Measurements from ENCODE around the gene CARD19. TPM values are rescaled to one million over a fixed set of nuclear protein-coding genes. Genes with fewer than 3 reads are reported as not detected.
A peak's percentile ranks its signal among the peaks of the same experiment; 100 is the strongest.
"Not testable (repeated sequence)": the region's sequence is repeated elsewhere in the genome, so short reads cannot be mapped to it uniquely, and the experiment has no call there.

The CARD19 gene
- polyA plus RNA-seq, 4 donors: 15.7 to 24.2 (median 18.5) TPM

DNA sequence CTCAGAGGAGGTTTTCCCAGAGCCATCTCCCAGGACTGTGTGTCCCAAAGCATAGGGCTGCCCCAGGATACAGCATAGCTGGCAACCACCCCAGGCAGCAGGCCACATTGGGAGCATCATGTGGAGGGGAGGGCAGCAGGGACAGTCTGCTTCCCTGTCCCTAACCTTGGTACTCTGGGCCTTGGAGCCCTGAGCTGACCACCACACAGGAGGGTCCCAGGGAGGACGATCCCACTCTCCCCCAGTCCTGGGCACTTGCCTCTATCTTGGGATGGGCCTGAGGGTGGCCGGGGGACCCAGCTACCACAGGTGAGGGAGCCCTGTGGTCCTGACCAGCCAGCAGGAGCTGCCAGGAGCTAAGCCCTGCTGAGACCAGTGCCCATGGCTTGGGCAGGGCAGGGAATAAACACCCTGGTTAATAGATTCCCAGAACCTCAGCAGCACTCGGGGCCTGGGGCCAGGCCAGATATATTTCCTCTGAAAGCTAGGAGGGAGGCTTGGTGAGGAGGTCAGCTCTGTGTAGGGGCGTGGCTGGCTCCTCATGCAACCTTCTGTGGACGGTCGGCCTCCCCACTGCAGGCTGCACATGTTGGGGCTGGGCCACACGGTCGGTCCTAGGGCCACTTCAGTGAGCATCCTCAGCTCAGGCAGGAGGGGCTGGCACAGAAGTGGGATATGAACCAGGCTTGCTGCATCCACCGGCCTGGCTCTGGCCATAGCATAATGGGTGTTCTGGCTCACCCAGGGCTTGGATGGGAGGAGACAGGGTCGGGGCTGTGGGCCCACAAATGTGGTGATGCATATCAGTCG lies 33.9 kb downstream of the CARD19 start:
- DNase-seq (ENCODE audit: low read depth in 4 of 4, low spot score in 3 of 4): no peak

DNA sequence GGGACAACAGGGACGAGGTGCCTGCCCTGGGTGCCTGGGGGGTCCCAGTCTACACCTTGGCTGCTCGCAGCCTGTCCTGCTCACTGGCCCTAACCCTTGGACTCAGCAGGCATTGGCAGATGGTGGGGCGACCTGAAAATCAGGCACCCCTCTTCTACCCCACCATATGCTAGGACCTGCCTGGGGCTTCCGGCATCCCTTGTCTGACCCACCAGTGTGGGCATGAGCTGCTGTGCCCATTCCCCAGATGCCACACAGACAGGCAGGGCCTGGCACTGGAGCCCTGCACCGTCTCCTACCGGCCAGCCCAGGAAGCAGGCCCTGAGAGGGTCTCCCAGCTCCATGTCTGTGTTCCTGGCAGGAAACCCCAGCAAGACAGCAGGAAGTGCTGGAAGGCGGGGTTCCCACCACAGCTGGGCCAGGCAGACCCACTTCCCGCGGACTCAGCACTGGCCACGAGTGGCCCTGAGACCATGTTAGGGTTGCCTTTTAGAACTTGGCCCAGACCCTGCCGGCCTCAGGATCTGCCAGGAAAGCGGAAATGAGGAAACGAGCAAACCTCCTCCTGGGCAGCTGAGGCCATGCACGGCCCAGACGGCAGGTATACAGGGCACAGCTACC lies 35.0 kb downstream of the CARD19 start:
- DNase-seq (ENCODE audit: low read depth in 4 of 4, low spot score in 3 of 4): no peak

DNA sequence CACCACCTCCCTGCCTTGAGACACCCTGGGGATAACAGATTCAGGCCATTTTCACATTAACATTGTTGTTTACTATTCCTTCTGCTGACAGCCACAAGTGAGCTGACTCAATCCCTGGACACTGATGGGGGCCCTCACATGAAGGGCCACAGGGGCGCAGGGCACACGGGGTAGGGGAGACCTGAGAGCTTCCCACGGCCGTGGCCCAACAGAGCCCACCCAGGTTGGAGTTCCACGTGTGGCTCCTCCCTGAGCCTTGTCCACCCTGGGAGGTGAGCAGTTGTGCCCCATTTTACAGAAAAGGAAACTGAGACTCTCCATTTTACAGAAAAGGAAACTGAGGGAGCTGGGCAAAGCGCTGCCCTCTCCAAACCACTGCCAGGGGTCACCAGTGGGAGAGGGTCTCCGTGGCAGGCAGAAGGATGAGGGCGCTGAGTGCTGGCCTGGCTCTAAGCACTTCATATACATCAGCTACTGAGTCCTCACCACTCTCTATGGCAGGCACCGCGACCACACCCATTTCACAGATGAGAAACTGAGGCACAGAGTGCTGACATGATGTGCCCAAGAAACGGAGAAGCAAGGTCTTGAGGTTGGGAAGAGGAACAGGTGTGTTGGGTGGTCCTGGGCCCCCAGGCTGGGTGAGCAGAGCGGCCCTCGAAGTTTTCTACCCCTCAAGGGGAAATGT lies 35.7 kb downstream of the CARD19 start:
- no peak for DNase-seq (ENCODE audit: low read depth in 4 of 4, low spot score in 3 of 4)

DNA sequence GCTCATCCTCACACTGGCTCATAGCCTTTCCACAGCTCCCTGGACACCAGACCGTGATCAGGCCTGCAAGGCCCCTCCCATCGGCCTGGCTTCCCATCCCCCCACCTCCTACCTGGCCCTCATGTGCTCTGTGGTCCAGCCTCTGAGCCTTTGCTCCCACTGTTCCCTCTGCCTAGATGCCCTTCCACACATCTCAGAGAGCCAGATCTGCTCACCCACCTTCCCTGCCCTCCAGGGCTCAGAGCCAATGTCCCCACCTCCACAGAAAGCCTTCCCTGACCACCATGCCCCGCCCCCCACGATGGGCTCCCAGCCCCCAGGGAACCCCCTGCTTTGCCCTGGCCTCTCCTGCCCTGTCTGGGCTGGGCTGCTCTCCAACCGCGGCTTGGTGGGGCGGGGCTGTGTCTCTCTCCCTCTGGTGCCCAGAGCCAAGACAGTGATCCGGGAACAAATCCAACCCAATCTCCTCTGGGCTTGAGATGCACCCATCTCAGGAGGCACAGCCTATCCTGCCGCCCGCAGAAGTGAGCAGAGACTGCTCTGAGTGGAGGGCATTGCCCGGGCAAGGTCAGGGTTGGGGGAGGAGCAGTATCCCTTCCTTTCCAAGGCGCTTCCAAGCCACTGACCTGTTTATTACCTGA lies 36.4 kb downstream of the CARD19 start:
- no peak for DNase-seq (ENCODE audit: low read depth in 4 of 4, low spot score in 3 of 4)

DNA sequence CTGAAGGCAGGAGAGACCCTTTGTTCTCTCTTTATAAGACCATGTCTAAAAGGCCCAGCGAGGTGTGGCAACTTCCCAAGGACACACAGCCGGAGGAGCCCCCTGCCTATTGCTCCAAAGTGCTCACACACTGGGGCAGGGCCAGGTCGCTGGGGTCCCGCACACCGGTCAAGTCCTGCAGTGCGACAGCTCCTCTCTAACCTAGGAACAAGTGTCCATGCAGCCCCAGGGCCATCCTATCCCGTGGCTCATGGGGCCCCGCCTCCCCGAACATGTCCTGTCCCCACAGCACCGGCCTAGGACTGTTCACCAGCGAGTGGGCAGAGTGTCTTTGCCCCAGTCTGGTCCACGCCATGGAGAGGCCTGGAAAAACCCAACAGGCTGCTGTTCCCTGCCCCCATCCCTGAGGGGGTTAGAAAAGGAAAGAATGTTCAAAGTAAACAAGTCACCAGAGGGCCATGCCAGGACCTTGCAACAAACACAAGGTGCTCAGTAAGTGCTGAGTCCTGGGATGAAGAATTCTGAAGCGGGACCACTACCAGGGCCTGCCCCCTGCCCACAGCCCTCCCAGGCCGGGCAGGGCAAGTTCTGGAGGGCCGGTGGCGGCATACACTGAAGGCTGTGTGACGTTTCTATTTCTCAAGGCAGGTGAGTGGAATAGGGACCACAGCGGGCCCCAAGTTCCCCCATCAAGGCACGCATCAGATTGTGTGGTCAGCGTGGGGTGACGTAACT lies 37.1 kb downstream of the CARD19 start:
- DNase-seq (ENCODE audit: low read depth in 4 of 4, low spot score in 3 of 4): no peak

- DNase-seq (ENCODE audit: low read depth in 4 of 4, low spot score in 3 of 4): no peak
Measured at GRCh38 chr9:93133681-93134014, 37.6 kb downstream of the CARD19 start.

DNA sequence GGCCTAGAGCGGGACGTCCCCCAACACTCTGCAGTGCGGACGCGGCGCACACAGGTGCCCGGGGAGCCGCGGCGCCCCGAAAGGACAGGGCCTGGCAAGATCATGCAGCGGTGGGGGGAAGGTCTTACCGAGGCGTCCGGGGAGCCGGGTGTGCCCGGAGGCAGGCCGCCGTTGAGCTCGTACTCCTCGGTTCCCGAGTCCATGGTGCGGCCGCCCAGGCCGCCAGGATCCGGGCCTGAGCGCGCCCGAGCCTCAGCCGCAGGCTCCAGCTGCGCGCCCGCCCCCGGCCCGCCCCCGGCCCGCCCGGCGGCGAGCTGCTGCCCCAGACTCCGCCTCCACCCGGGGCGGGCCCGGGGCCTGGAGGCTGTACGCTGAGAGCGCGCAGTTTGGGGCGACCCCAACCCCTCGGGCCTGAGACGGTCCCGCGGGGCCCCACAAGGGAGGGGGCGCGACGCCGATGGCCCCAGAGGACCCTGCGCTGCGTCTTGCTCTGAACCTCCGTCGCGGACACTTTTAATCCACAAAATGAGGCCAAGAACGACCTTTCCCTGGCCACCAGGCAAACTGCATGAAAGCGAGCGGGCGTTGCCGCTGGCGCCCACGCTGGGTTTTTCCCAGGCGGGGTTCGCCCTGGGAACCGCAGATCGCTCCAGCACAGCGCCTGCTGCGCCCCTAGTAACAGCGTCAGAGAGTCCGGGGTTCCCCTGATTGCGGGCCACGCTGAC lies 38.2 kb downstream of the CARD19 start, which contains the start of gene NINJ1:
NINJ1 (minus strand) TSS at position 237 of the 725 bp plus-strand sequence; CDS start at position 203, 34 bp downstream.
- peak in 3 of 4 donors; percentile 50 to 66 (median 63) for DNase-seq (ENCODE audit: low read depth in 4 of 4, low spot score in 3 of 4)

DNA sequence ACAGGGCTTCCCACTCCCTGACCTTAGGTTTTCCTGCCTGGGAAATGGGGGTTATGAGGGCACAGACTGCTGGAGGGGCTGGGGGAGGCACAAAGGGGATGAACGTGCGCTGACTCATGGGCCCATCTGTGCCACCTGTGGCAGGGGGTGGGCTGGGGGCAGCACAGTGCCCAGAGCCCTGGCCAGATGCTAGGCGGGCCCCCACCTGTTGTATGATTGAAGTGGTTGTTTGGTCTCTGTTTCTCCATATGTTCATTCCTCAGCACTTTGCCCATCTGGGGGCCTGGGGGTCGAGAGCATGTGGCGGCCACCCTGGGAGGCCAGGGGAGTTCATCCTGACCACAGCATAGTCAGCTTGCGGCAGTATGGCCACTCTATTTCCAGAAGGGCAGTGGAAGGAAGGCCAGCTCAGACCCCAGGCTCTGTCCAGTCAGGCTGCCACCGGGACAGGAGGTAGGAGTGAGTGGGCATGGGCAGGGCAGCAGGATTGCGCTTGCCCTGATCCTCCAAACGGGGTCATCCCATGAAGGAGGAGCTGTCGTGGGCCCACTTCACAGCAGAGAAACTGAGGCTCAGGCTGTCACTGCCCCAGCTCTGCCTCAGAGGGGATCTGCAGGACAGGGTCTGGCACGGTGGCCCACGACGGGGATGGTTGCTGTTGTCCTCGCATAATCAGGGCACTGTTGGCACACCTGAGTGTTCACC lies 38.9 kb downstream of the CARD19 start:
- no peak for DNase-seq (ENCODE audit: low read depth in 4 of 4, low spot score in 3 of 4)

GRCh38 chr9:93136011-93136440 lies 40.0 kb downstream of the CARD19 start:
- DNase-seq (ENCODE audit: low read depth in 4 of 4, low spot score in 3 of 4): no peak

DNA sequence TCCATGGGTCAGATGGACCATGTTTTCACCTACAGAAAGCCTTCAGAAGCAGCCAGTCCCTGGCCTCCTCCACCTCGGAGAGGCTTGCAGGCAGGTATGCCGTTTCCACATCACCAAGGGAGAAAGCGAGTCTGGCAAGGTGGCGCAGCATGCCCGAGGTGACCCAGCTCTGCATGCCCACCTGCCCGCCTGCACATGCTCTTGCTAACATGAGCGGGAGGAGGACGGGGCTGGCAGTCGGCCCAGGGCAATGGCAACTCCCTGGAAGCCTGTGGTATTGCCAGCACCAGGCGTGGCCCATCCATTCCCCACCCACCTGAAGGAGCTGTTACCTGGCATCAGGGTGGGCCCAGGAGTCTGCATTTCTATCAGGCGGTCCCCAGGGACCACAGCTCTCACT lies 41.3 kb downstream of the CARD19 start:
- DNase-seq (ENCODE audit: low read depth in 4 of 4, low spot score in 3 of 4): no peak

DNA sequence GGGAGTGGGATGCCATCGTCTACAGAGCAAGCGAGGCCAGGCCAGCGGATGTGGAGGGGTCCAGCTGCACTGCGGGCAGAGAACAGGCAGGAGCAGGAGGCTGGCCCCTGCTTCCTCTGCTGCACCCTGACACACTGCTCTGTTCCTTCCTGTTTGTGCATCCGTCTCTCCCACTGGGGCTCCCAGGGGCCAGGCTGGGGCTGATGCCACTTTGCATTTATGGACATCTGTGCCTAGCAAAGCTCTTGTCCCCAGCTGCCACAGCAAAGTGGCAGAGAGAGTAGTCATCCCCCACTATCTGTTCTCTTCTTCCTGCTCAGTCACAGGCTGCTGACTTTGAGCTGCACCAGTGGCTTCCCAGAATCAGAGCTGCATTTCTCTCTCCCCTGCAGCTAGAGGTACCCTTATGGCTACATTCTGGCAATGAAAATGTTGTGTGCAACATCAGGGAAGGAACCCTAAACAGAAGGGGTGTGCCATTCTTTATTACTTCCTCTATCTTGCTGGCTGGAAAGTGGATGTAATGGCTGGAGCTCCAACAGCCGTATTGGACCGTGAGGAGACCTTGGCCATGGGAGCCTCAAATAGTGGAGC lies 42.3 kb downstream of the CARD19 start:
- DNase-seq (ENCODE audit: low read depth in 4 of 4, low spot score in 3 of 4): no peak

- DNase-seq (ENCODE audit: low read depth in 4 of 4, low spot score in 3 of 4): no peak
Measured at GRCh38 chr9:93139365-93140182, 43.6 kb downstream of the CARD19 start.

- no peak for DNase-seq (ENCODE audit: low read depth in 4 of 4, low spot score in 3 of 4)
Measured at GRCh38 chr9:93141771-93142483, 45.9 kb downstream of the CARD19 start.

- DNase-seq (ENCODE audit: low read depth in 4 of 4, low spot score in 3 of 4): no peak
Measured at GRCh38 chr9:93143830-93144530, 48.0 kb downstream of the CARD19 start.

GRCh38 chr9:93146696-93147095 lies 50.7 kb downstream of the CARD19 start:
- not testable (repeated sequence) for DNase-seq (ENCODE audit: low read depth in 4 of 4, low spot score in 3 of 4)

- no peak for DNase-seq (ENCODE audit: low read depth in 4 of 4, low spot score in 3 of 4)
Measured at GRCh38 chr9:93147632-93148031, 51.6 kb downstream of the CARD19 start.

DNA sequence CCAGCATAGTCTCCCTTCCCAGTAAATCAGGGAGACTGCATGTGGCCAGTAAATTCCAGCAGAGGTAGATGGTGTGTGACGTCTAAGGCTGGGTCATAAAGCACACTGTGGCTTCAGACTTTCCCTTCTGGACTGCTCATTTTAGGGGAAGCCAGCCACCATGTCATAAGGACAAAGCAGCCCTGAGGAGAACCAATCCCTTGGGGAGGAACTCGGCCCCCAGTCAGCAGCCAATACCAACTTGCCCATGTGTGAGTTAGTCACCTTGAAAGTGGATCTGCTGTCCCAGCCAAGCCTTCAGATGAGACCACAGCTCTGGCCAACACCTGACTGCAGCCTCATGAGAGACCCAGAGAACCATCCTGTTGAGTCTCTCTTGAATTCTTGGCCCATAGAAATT lies 52.7 kb downstream of the CARD19 start:
- no peak for DNase-seq (ENCODE audit: low read depth in 4 of 4, low spot score in 3 of 4)
